Liver (tissue), 9 donors: ENCODE measurements around the gene PRDX6. TPM values are rescaled to one million over a fixed set of nuclear protein-coding genes. Genes with fewer than 3 reads are reported as not detected.

Experiments used
- DNase-seq: peaks from one replicate; pipeline ENCODE4 v3.0.0-alpha.2; 2017; ENCODE audit warnings: low spot score
- H3K27ac ChIP-seq, 2 donors: one replicate each; pipeline ENCODE4 v1.7.0; 2013; ENCODE audit warnings: inconsistent platforms in 2 of 2, low read length in 2 of 2, control low read depth in 1 of 2, low read depth in 1 of 2, mild to moderate bottlenecking in 1 of 2
- H3K27me3 ChIP-seq, 4 donors: one replicate each; pipeline versions ENCODE4 v1.6.1 to v1.7.0; 2013; ENCODE audit warnings: low read length in 3 of 4, inconsistent platforms in 1 of 4, mild to moderate bottlenecking in 1 of 4, moderate library complexity in 1 of 4; ENCODE audit not compliant: control insufficient read depth in 4 of 4, insufficient read depth in 4 of 4
- H3K36me3 ChIP-seq, 4 donors: one replicate each; pipeline versions ENCODE4 v1.6.1 to v1.7.0; 2013; ENCODE audit warnings: low read length in 3 of 4, mild to moderate bottlenecking in 3 of 4, low read depth in 1 of 4, moderate library complexity in 1 of 4; ENCODE audit not compliant: control insufficient read depth in 4 of 4, insufficient read depth in 3 of 4
- H3K4me1 ChIP-seq, 4 donors: one replicate each; pipeline versions ENCODE4 v1.6.1 to v1.7.0; 2013; ENCODE audit warnings: low read length in 3 of 4, mild to moderate bottlenecking in 3 of 4, moderate library complexity in 1 of 4; ENCODE audit not compliant: control insufficient read depth in 4 of 4, insufficient read depth in 4 of 4
- H3K4me3 ChIP-seq, 3 donors: one replicate each; pipeline versions ENCODE4 v1.6.1 to v1.7.0; 2013; ENCODE audit warnings: low read length in 3 of 3, control low read depth in 1 of 3, low read depth in 1 of 3, mild to moderate bottlenecking in 1 of 3
- H3K9ac ChIP-seq, 2 donors: one replicate each; pipeline ENCODE4 v1.7.0; 2013; ENCODE audit warnings: low read length in 2 of 2, mild to moderate bottlenecking in 2 of 2, moderate library complexity in 2 of 2, control low read depth in 1 of 2, low read depth in 1 of 2
- H3K9me3 ChIP-seq, 4 donors: one replicate each; pipeline versions ENCODE4 v1.6.1 to v1.7.0; 2013; ENCODE audit warnings: low read length in 3 of 4; ENCODE audit not compliant: control insufficient read depth in 4 of 4
- CTCF ChIP-seq: fragments of 150-350 bp; IDR thresholded peaks from 2 replicates; pipeline ENCODE4 v1.5.1; 2017; ENCODE audit warnings: improper control_type of control experiment, low read depth, low read length; ENCODE audit not compliant: missing input control
- EGR1 ChIP-seq, 2 donors: IDR thresholded peaks; 2 replicates each; pipeline ENCODE4 v1.6.1; 2016 to 2018; ENCODE audit warnings: antibody characterized with exemption in 2 of 2, low read depth in 2 of 2
- FOXA1 ChIP-seq: IDR thresholded peaks from 2 replicates; pipeline ENCODE4 v1.6.1; 2016; ENCODE audit warnings: antibody characterized with exemption
- FOXA2 ChIP-seq: IDR thresholded peaks from 2 replicates; pipeline ENCODE4 v1.6.1; 2016; ENCODE audit warnings: antibody characterized with exemption
- GABPA ChIP-seq, 2 donors: IDR thresholded peaks in 1 of 2; conservative IDR thresholded peaks in 1 of 2; 2 replicates each; pipeline ENCODE4 v1.6.1; 2016; ENCODE audit warnings: antibody characterized with exemption in 2 of 2, mild to moderate bottlenecking in 1 of 2, moderate library complexity in 1 of 2
- HNF4A ChIP-seq, 2 donors: conservative IDR thresholded peaks; 2 replicates each; pipeline ENCODE4 v1.6.1; 2016; ENCODE audit warnings: antibody characterized with exemption in 2 of 2, mild to moderate bottlenecking in 2 of 2
- HNF4G ChIP-seq: IDR thresholded peaks from 2 replicates; pipeline ENCODE4 v1.6.1; 2016; ENCODE audit warnings: antibody characterized with exemption
- JUND ChIP-seq, 2 donors: IDR thresholded peaks; 2 replicates each; pipeline ENCODE4 v1.6.1; 2016; ENCODE audit warnings: antibody characterized with exemption in 2 of 2
- MAX ChIP-seq: IDR thresholded peaks from 2 replicates; pipeline ENCODE4 v1.6.1; 2016; ENCODE audit warnings: antibody characterized with exemption
- NR2F2 ChIP-seq: IDR thresholded peaks from 2 replicates; pipeline ENCODE4 v1.6.1; 2016; ENCODE audit warnings: antibody characterized with exemption
- RAD21 ChIP-seq, 2 donors: IDR thresholded peaks; 2 replicates each; pipeline ENCODE4 v1.6.1; 2016; ENCODE audit warnings: antibody characterized with exemption in 2 of 2, mild to moderate bottlenecking in 2 of 2
- REST ChIP-seq: IDR thresholded peaks from 2 replicates; pipeline ENCODE4 v1.6.1; 2016; ENCODE audit warnings: antibody characterized with exemption, mild to moderate bottlenecking
- RXRA ChIP-seq, 2 donors: IDR thresholded peaks; 2 replicates each; pipeline ENCODE4 v1.6.1; 2017 to 2018; ENCODE audit warnings: antibody characterized with exemption in 2 of 2, mild to moderate bottlenecking in 1 of 2
- SP1 ChIP-seq: IDR thresholded peaks from 2 replicates; pipeline ENCODE4 v1.6.1; 2018; ENCODE audit warnings: antibody characterized with exemption, mild to moderate bottlenecking
- TAF1 ChIP-seq: conservative IDR thresholded peaks from 2 replicates; pipeline ENCODE4 v1.6.1; 2016; ENCODE audit warnings: antibody characterized with exemption, mild to moderate bottlenecking
- YY1 ChIP-seq: IDR thresholded peaks from 2 replicates; pipeline ENCODE4 v1.6.1; 2016; ENCODE audit warnings: antibody characterized with exemption, mild to moderate bottlenecking
- ZBTB33 ChIP-seq: IDR thresholded peaks from 2 replicates; pipeline ENCODE4 v1.6.1; 2016; ENCODE audit warnings: antibody characterized with exemption
- WGBS: extraction: QIAGEN DNeasy Blood & Tissue Kit; methylation state at CpG from one replicate; pipeline ENCODE4 v1.1.7; 2013; 5-methylcytosine and 5-hydroxymethylcytosine counted together
- polyA plus RNA-seq, 2 donors: library from polyadenylated mRNA; stranded (reverse) in 1 of 2; unstranded in 1 of 2; fragments of 200-250 nt in 1 of 2; fragments of >200 nt in 1 of 2; fragmentation: Nextera tagmentation in 1 of 2; extraction: Ambion mirVana in 1 of 2; gene quantifications; one replicate each; pipeline versions ENCODE4 v1.2.1 to v1.2.3, GENCODE V29; 2013 to 2015
- total RNA-seq, 2 donors: library from RNA; depleted of rRNA; stranded (reverse); fragments of >200 nt; gene quantifications; one replicate each; pipeline ENCODE4 v1.2.3, GENCODE V29; 2014
- TF ChIP-seq, protein P1 (sequence below): IDR thresholded peaks from 2 replicates; pipeline ENCODE4 v1.6.1; 2016; ENCODE audit warnings: antibody characterized with exemption
- donor health status: healthy.
- donor health status: healthy.
- donor health status: healthy.
- donor health status: healthy.
- donor health status: healthy.

PRDX6 gene
- total and polyA plus RNA-seq, 4 donors: 147 to 370 (median 240) TPM

- no peaks in the 10 kb centered on the region for H3K9me3 ChIP-seq
- no peak overlapping the region for H3K27ac ChIP-seq
- 63% methylated on average over 2 of the region's 2 CpGs for WGBS
- H3K4me3 ChIP-seq: no peak overlapping the region
- H3K4me1 ChIP-seq: no peaks in the 10 kb centered on the region
- no peak overlapping the region for H3K9ac ChIP-seq
- DNase-seq: no peak
- TF ChIP-seq TAF1 (no peak), RXRA (IDR thresholded peaks at IDR 0.05) (no peak), YY1 (no peak), CTCF (no peak), ZBTB33 (no peak), GABPA (IDR thresholded peaks at IDR 0.05 in 1 of 2, conservative IDR thresholded peaks at IDR 0.05 in 1 of 2) (no peak), MAX (no peak), NR2F2 (no peak), HNF4A (conservative IDR thresholded peaks at IDR 0.05) (no peak), SP1 (no peak), FOXA1 (no peak), RAD21 (IDR thresholded peaks at IDR 0.05) (no peak), FOXA2 (no peak), HNF4G (no peak)
- TF ChIP-seq, protein P1, sequence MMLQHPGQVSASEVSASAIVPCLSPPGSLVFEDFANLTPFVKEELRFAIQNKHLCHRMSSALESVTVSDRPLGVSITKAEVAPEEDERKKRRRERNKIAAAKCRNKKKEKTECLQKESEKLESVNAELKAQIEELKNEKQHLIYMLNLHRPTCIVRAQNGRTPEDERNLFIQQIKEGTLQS: no peak
- peaks cover 0 to 3% (median 0%) of the 10 kb centered on the region in 4 donors for H3K36me3 ChIP-seq
- H3K27me3 ChIP-seq: no peaks in the 10 kb centered on the region
Observed at GRCh38 chr1:173445164-173445563, 32.0 kb upstream of the PRDX6 start.

DNA sequence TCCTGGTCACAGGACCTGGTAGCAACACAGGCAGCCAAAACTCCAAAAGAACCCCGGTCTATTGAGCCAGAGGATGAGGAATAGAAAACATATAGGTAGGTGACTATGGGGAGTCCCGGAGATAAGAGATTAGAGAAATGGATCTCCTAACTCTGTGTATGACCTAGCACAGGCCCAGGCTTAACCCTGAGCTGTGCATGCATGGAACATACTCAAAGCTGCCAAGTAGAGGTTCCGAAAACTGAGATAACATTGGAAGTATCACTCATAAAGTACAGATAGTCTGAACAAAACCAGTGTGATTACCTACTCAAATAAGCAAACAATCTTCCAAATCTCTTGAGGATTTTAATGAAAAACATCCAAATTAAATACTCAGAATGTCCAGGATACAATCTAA lies 31.5 kb upstream of the PRDX6 start:
- H3K27ac ChIP-seq: no peak overlapping the region
- H3K9me3 ChIP-seq: no peaks in the 10 kb centered on the region
- no peak for TF ChIP-seq SP1
- TF ChIP-seq EGR1 (IDR thresholded peaks at IDR 0.05; ENCODE audit: low read depth in 2 of 2): no peak
- TF ChIP-seq FOXA1: no peak
- no peak for TF ChIP-seq RXRA (IDR thresholded peaks at IDR 0.05)
- no peak for TF ChIP-seq FOXA2
- TF ChIP-seq ZBTB33: no peak
- TF ChIP-seq HNF4G: no peak
- TF ChIP-seq, protein P1: no peak
- no peak for TF ChIP-seq GABPA (IDR thresholded peaks at IDR 0.05 in 1 of 2, conservative IDR thresholded peaks at IDR 0.05 in 1 of 2)
- TF ChIP-seq NR2F2: no peak
- no peak for TF ChIP-seq YY1
- TF ChIP-seq REST: no peak
- TF ChIP-seq TAF1: no peak
- TF ChIP-seq HNF4A (conservative IDR thresholded peaks at IDR 0.05): no peak
- TF ChIP-seq JUND (IDR thresholded peaks at IDR 0.05): no peak
- no peak for TF ChIP-seq CTCF
- TF ChIP-seq MAX: no peak
- no peak for TF ChIP-seq RAD21 (IDR thresholded peaks at IDR 0.05)
- no peak overlapping the region for H3K4me3 ChIP-seq
- DNase-seq: no peak
- H3K36me3 ChIP-seq: peaks cover 0 to 3% (median 0%) of the 10 kb centered on the region in 4 donors
- no peak overlapping the region for H3K9ac ChIP-seq
- no peaks in the 10 kb centered on the region for H3K27me3 ChIP-seq
- no peaks in the 10 kb centered on the region for H3K4me1 ChIP-seq
- whole genome bisulfite sequencing: 97% methylated on average over 3 of the region's 3 CpGs
